ENCODE measurements around the gene EN2. TPM values are rescaled to one million over a fixed set of nuclear protein-coding genes. Genes with fewer than 3 reads are reported as not detected.
A peak's percentile ranks its signal among the peaks of the same experiment; 100 is the strongest.

EN2 gene
- polyA plus RNA-seq, 1 experiment, result not detected

DNA sequence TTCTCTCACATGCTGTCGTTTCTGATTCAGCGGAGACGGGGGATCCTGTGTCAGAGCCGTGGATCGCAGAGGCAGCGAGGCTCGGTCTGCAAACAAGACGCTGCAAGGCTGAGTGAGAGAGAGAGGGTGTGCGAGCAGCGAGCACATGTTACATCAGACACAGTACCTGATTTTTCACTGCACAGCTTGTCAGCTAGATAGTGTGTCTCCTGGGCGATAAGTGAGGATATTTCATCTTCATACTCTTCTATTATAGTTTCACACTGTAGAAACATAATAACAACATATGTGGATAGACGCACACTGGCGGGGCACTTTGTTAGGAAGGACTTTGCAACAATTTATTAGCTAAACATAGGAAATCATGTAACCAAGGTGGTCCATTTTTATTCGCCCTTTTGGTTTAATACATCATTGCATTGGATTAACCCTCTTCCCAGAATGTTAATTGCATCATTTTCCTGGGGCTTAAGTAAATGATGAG, 49.0 kb downstream of the EN2 start:
- DNase-seq (ENCODE audit: low read depth, low spot score), result no peak
- POLR2A ChIA-PET, result no interaction called here
- peaks cover 46% of the 10 kb centered on the region for H3K27me3 ChIP-seq (ENCODE audit: control insufficient read depth, insufficient read depth, low read length)
- no peak overlapping the region for H3K27ac ChIP-seq (ENCODE audit: low read depth, low read length)
- TF ChIP-seq, protein P1, sequence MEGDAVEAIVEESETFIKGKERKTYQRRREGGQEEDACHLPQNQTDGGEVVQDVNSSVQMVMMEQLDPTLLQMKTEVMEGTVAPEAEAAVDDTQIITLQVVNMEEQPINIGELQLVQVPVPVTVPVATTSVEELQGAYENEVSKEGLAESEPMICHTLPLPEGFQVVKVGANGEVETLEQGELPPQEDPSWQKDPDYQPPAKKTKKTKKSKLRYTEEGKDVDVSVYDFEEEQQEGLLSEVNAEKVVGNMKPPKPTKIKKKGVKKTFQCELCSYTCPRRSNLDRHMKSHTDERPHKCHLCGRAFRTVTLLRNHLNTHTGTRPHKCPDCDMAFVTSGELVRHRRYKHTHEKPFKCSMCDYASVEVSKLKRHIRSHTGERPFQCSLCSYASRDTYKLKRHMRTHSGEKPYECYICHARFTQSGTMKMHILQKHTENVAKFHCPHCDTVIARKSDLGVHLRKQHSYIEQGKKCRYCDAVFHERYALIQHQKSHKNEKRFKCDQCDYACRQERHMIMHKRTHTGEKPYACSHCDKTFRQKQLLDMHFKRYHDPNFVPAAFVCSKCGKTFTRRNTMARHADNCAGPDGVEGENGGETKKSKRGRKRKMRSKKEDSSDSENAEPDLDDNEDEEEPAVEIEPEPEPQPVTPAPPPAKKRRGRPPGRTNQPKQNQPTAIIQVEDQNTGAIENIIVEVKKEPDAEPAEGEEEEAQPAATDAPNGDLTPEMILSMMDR (IDR thresholded peaks at IDR 0.05; ENCODE audit: low read depth, low read length), result no peak
- H3K4me3 ChIP-seq (ENCODE audit: low read depth, low read length), result peak overlapping the region; percentile 7; the same call in 1 of the 2 replicates
- no peaks in the 10 kb centered on the region; the same call in 1 of the 2 replicates for H3K9me3 ChIP-seq (ENCODE audit: control insufficient read depth, insufficient read depth, low read length)
- CTCF ChIA-PET, result interaction anchor here (1.3 kb wide), 1 partner anchor 580 kb away, joined by 3 read pairs; no protein-coding TSS in a partner anchor

DNA sequence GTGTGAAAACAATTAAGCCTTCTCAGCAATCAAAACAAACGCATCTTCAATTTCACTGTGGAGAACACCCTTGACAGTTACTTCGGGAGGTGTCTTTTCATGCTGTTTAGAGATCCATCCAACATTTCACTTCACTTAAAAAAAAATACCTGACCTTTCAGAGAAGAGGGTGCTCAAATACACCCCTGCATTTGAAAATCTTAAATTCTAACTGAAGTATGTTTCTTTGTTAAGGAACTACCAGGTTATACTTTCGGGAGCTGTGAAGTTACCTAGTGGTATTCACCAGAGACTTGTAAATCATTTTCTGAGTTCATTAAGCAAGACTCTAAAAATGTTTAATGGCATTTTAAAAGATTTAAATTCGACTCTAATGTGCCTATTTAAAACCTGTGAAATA, 49.6 kb downstream of the EN2 start:
- CTCF ChIA-PET, result no interaction called here
- TF ChIP-seq, protein P1 (IDR thresholded peaks at IDR 0.05; ENCODE audit: low read depth, low read length), result no peak
- no peak overlapping the region for H3K27ac ChIP-seq (ENCODE audit: low read depth, low read length)
- DNase-seq (ENCODE audit: low read depth, low spot score), result no peak
- POLR2A ChIA-PET, result no interaction called here
- no peak overlapping the region for H3K4me3 ChIP-seq (ENCODE audit: low read depth, low read length)
- no peaks in the 10 kb centered on the region; the same call in 1 of the 2 replicates for H3K9me3 ChIP-seq (ENCODE audit: control insufficient read depth, insufficient read depth, low read length)
- H3K27me3 ChIP-seq (ENCODE audit: control insufficient read depth, insufficient read depth, low read length), result peaks cover 46% of the 10 kb centered on the region

DNA sequence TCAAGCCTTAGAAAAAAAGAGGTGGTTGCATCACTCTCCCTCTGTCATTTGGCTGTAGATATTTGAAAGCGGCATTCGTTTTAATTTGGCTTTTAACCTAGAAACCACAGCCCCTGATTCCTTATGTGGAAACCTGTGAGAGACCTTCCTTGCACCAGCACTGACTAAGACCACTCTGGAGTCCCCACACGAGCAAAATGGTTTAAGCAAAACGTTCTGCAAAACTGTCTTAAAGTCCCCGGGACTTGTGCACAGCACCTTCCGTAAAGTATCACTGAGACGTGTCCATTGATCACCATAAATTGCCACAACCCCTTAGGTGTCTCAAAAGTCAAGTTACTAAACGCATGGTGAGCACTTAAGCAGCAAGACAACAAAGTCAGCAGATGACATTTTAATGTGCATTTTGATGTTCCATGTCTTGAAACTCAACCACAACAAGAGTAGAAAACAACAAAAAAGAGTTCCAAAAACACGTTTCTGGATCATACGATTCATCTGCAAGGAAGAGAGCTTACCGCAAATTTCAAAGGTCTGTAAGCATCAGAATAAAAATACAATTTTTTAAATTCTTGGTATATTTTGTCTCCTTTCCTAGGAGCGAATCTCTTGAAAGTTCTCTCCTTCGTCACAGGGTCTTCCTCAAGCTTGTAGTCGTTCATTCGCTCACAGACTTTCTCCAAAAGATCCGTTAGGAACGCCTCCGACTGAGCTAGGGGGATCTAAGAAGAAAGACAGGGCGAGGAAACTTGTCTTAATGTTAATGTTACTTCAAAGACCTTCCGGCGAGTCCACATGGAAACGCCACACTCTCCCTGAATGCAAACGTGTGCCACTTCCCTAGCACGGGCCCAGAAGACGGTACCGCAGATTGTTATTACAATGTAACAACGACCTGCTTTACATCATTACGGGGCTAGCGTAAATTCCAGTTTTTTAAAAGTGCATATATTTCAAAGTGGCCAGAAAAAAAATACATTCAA, 50.7 kb downstream of the EN2 start:
- TF ChIP-seq, protein P1 (IDR thresholded peaks at IDR 0.05; ENCODE audit: low read depth, low read length), result no peak
- DNase-seq (ENCODE audit: low read depth, low spot score), result no peak
- H3K27me3 ChIP-seq (ENCODE audit: control insufficient read depth, insufficient read depth, low read length), result peaks cover 46% of the 10 kb centered on the region
- no peak overlapping the region for H3K4me3 ChIP-seq (ENCODE audit: low read depth, low read length)
- no peak overlapping the region for H3K27ac ChIP-seq (ENCODE audit: low read depth, low read length)
- ChIA-PET CTCF (no interaction called here), POLR2A (no interaction called here)
- no peaks in the 10 kb centered on the region; the same call in 1 of the 2 replicates for H3K9me3 ChIP-seq (ENCODE audit: control insufficient read depth, insufficient read depth, low read length)

DNA sequence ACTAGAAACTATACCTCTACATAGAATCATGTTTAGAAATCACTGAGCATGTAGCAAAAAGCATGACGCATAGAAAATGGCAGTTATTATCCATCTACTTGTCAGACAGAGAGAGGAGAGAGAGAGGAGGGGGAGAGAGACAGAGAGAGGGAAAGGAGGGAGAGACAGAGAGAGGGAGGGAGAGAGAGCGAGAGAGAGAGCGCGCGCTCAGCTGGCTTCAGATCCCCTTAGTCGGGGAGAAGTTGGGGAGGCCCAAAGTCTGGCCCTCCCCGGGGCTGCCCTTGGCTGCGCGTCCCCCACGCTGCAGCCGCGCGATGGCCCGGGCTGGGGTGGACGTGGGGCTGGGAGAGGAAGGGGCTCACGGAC, 51.4 kb downstream of the EN2 start:
- Histone ChIP-seq H3K27me3 (ENCODE audit: control insufficient read depth, insufficient read depth, low read length) (peaks cover 50% of the 10 kb centered on the region), H3K27ac (ENCODE audit: low read depth, low read length) (no peak overlapping the region), H3K4me3 (ENCODE audit: low read depth, low read length) (no peak overlapping the region), H3K9me3 (ENCODE audit: control insufficient read depth, insufficient read depth, low read length) (no peaks in the 10 kb centered on the region; the same call in 1 of the 2 replicates)
- CTCF ChIA-PET, result no interaction called here
- DNase-seq (ENCODE audit: low read depth, low spot score), result no peak
- TF ChIP-seq, protein P1 (IDR thresholded peaks at IDR 0.05; ENCODE audit: low read depth, low read length), result no peak
- POLR2A ChIA-PET, result no interaction called here

All from AG04450 (cell line).